GM21528 (cell line): ENCODE measurements around the gene PIBF1.
"Not testable (repeated sequence)": the region's sequence is repeated elsewhere in the genome, so short reads cannot be mapped to it uniquely, and the experiment has no call there.

ENCODE experiments used
- ATAC-seq: cut with Tn5 transposase; IDR thresholded peaks from one replicate; pipeline ENCODE4 v1.9.1; 2021; ENCODE audit warnings: mild to moderate bottlenecking, moderate library complexity; ENCODE audit not compliant: unreplicated experiment, low FRiP score

PIBF1 gene

GRCh38 chr13:72781451-72782439, at the start of gene PIBF1, which contains the start of gene DIS3:
TSS of gene PIBF1 (plus strand) at chr13:72782133. CDS start at chr13:72783470, 1,337 bp downstream.
TSS of gene DIS3 (minus strand) at chr13:72781900. CDS start at chr13:72781832, 68 bp downstream.
- peak; percentile 99 for ATAC-seq

- no peak for ATAC-seq
These were observed 44.9 kb upstream of the PIBF1 start for GRCh38 chr13:72737033-72737432.

GRCh38 chr13:72740015-72740414, 41.9 kb upstream of the PIBF1 start:
- ATAC-seq, result no peak

GRCh38 chr13:72745260-72745659, 36.7 kb upstream of the PIBF1 start:
- ATAC-seq, result no peak

GRCh38 chr13:72751220-72751619, 30.7 kb upstream of the PIBF1 start:
- no peak for ATAC-seq

- no peak for ATAC-seq
These were observed 27.8 kb upstream of the PIBF1 start for GRCh38 chr13:72754111-72754510.

GRCh38 chr13:72757792-72758535, 24.0 kb upstream of the PIBF1 start:
- no peak for ATAC-seq

- no peak for ATAC-seq
These were observed 21.7 kb upstream of the PIBF1 start for GRCh38 chr13:72760189-72760588.

GRCh38 chr13:72763411-72763810, 18.5 kb upstream of the PIBF1 start:
- no peak for ATAC-seq

- ATAC-seq, result no peak
These were observed 7.9 kb upstream of the PIBF1 start for GRCh38 chr13:72774019-72774418.

- ATAC-seq, result no peak
These were observed 784 bp downstream of the PIBF1 start for GRCh38 chr13:72782717-72783116.

- not testable (repeated sequence) for ATAC-seq
These were observed 2.7 kb downstream of the PIBF1 start for GRCh38 chr13:72784679-72785078.

- ATAC-seq, result no peak
These were observed 6.9 kb downstream of the PIBF1 start for GRCh38 chr13:72788831-72789230.

- no peak for ATAC-seq
These were observed 10.7 kb downstream of the PIBF1 start for GRCh38 chr13:72792640-72793039.

GRCh38 chr13:72798817-72799216, 16.9 kb downstream of the PIBF1 start:
- ATAC-seq, result no peak

- ATAC-seq, result no peak
These were observed 22.4 kb downstream of the PIBF1 start for GRCh38 chr13:72804301-72804700.

- ATAC-seq, result no peak
These were observed 23.9 kb downstream of the PIBF1 start for GRCh38 chr13:72805676-72806346.

GRCh38 chr13:72806514-72806913, 24.6 kb downstream of the PIBF1 start:
- not testable (repeated sequence) for ATAC-seq

- ATAC-seq, result no peak
These were observed 27.1 kb downstream of the PIBF1 start for GRCh38 chr13:72808917-72809500.

GRCh38 chr13:72820156-72820897, 38.4 kb downstream of the PIBF1 start:
- no peak for ATAC-seq
